Adrenal gland (tissue), 5 donors: ENCODE results near the gene KLHL29.

Experiments
- POLR2A ChIP-seq, 2 donors: fragments of 450-650 bp; IDR thresholded peaks; one replicate each; pipeline ENCODE4 v1.6.1; 2017; ENCODE audit warnings: antibody characterized with exemption in 2 of 2, mild to moderate bottlenecking in 2 of 2, moderate library complexity in 1 of 2
- TF ChIP-seq, protein P1 (sequence below), 6 experiments: fragments of 450-650 bp in 4 of 6; fragments of 200-600 bp in 2 of 6; sonication (generic) in 1 of 6; IDR thresholded peaks; 1 replicate in 5 of 6; 2 replicates in 1 of 6; pipeline versions ENCODE4 v1.5.1 to v1.8.0; 2016 to 2021; ENCODE audit warnings: antibody characterized with exemption in 6 of 6, mild to moderate bottlenecking in 2 of 6, moderate library complexity in 1 of 6
- donor health status: DM: no; HTN: no; CAD: no.

- TF ChIP-seq, protein P1, sequence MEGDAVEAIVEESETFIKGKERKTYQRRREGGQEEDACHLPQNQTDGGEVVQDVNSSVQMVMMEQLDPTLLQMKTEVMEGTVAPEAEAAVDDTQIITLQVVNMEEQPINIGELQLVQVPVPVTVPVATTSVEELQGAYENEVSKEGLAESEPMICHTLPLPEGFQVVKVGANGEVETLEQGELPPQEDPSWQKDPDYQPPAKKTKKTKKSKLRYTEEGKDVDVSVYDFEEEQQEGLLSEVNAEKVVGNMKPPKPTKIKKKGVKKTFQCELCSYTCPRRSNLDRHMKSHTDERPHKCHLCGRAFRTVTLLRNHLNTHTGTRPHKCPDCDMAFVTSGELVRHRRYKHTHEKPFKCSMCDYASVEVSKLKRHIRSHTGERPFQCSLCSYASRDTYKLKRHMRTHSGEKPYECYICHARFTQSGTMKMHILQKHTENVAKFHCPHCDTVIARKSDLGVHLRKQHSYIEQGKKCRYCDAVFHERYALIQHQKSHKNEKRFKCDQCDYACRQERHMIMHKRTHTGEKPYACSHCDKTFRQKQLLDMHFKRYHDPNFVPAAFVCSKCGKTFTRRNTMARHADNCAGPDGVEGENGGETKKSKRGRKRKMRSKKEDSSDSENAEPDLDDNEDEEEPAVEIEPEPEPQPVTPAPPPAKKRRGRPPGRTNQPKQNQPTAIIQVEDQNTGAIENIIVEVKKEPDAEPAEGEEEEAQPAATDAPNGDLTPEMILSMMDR (IDR thresholded peaks at IDR 0.05): no peak
- no peak for TF ChIP-seq POLR2A (IDR thresholded peaks at IDR 0.05)
These were observed 40.9 kb downstream of the KLHL29 start for GRCh38 chr2:23425885-23426262.
